CD4-positive, alpha-beta T cell (primary cell): ENCODE data around the gene MINDY3. TPM values are rescaled to one million over a fixed set of nuclear protein-coding genes. Genes with fewer than 3 reads are reported as not detected.

Source experiments
- ATAC-seq: fragments of 200-7000 bp; cut with Tn5 transposase; one replicate; pipeline ENCODE4 v1.10.0; 2022; ENCODE audit warnings: mild to moderate bottlenecking; ENCODE audit not compliant: poor library complexity
- CTCF ChIA-PET: fragments of 350-600 bp; sonication (Branson Sonifier 250); formaldehyde crosslinking; loops from one replicate; lab custom pipeline; 2021; ENCODE audit warnings: antibody characterized with exemption, inconsistent platforms; lab: Charles Lee
- POLR2A ChIA-PET: fragments of 350-600 bp; sonication (Branson Sonifier 250); formaldehyde crosslinking; loops from one replicate; lab custom pipeline; 2021; ENCODE audit warnings: antibody characterized with exemption, inconsistent platforms; lab: Charles Lee
- DNase-seq, 14 experiments: peaks; one replicate each; pipeline ENCODE4 v3.0.0-alpha.2; 2013 to 2020; ENCODE audit warnings: mixed read lengths in 2 of 14
- H3K27ac ChIP-seq, 2 donors: one replicate each; pipeline versions ENCODE4 v1.5.1 to v1.7.0; 2013; ENCODE audit warnings: low read length in 2 of 2, low read depth in 1 of 2, mild to moderate bottlenecking in 1 of 2
- H3K27me3 ChIP-seq, 2 experiments: 1 replicate in 1 of 2; 2 replicates in 1 of 2; pipeline versions ENCODE4 v1.6.1 to v1.7.0; 2013; ENCODE audit warnings: low read length in 2 of 2, control low read depth in 1 of 2, mild to moderate bottlenecking in 1 of 2, moderate library complexity in 1 of 2; ENCODE audit not compliant: insufficient read depth in 2 of 2, control insufficient read depth in 1 of 2
- H3K36me3 ChIP-seq: one replicate; pipeline ENCODE4 v1.6.1; 2013; ENCODE audit warnings: low read length, control low read depth; ENCODE audit not compliant: insufficient read depth
- H3K4me1 ChIP-seq: one replicate; pipeline ENCODE4 v1.6.1; 2013; ENCODE audit warnings: low read length, control low read depth; ENCODE audit not compliant: insufficient read depth
- H3K4me3 ChIP-seq: one replicate; pipeline ENCODE4 v1.5.1; 2013; ENCODE audit warnings: mild to moderate bottlenecking, low read length, moderate library complexity
- H3K9me3 ChIP-seq, 2 experiments: 1 replicate in 1 of 2; 2 replicates in 1 of 2; pipeline versions ENCODE4 v1.6.1 to v1.7.0; 2013; ENCODE audit warnings: low read length in 2 of 2, mild to moderate bottlenecking in 2 of 2, control low read depth in 1 of 2, moderate library complexity in 1 of 2; ENCODE audit not compliant: control insufficient read depth in 1 of 2, insufficient read depth in 1 of 2
- H3K27ac Mint-ChIP-seq: one replicate; pipeline ENCODE4 v1.8.0; 2020; ENCODE audit warnings: mixed read lengths
- H3K27me3 Mint-ChIP-seq: one replicate; pipeline ENCODE4 v1.8.0; 2021; ENCODE audit warnings: mixed read lengths
- H3K36me3 Mint-ChIP-seq: one replicate; pipeline ENCODE4 v1.8.0; 2021; ENCODE audit warnings: low read depth, mixed read lengths
- H3K4me1 Mint-ChIP-seq: one replicate; pipeline ENCODE4 v1.8.0; 2021; ENCODE audit warnings: low read depth, mixed read lengths
- H3K4me3 Mint-ChIP-seq: one replicate; pipeline ENCODE4 v1.8.0; 2020; ENCODE audit warnings: mild to moderate bottlenecking, mixed read lengths
- H3K9me3 Mint-ChIP-seq: one replicate; pipeline ENCODE4 v1.8.0; 2020; ENCODE audit warnings: mixed read lengths
- CTCF ChIP-seq: fragments of 200-600 bp; IDR thresholded peaks from one replicate; pipeline ENCODE4 v1.8.0; 2022; ENCODE audit warnings: antibody characterized with exemption, mild to moderate bottlenecking
- intact Hi-C, 2 experiments: fragments of 100-400 bp; cut with DNase I in 1 of 2; cut with micrococcal nuclease in 1 of 2; formaldehyde crosslinking; loops; one replicate each; pipeline versions ENCODE4 v1.15.1 to v1.9.0; 2023 to 2025; cut with DNase I, micrococcal nuclease
- total RNA-seq, 174 experiments: library from RNA in 2 of 174; stranded (reverse) in 2 of 174; gene quantifications; one replicate each; pipeline ENCODE4 v1.2.3 and lab custom pipeline; 2021 to 2026

MINDY3 gene
- total RNA-seq, 2 experiments from 2014 or later, result 39.8 to 40.6 TPM

GRCh38 chr10:15829495-15829894 lies 30.8 kb downstream of the MINDY3 start:
- H3K27me3 ChIP-seq, result no peaks in the 10 kb centered on the region
- no peaks in the 10 kb centered on the region for H3K9me3 ChIP-seq
- H3K27ac ChIP-seq, result no peak overlapping the region
- ATAC-seq (no peak), DNase-seq (no peak)
- Mint-ChIP-seq H3K27me3 (no peaks in the 10 kb centered on the region), H3K4me3 (no peak overlapping the region), H3K4me1 (peaks cover 7% of the 10 kb centered on the region), H3K9me3 (no peaks in the 10 kb centered on the region), H3K36me3 (peaks cover 85% of the 10 kb centered on the region), H3K27ac (no peak overlapping the region)
- H3K4me1 ChIP-seq, result peaks cover 5% of the 10 kb centered on the region
- peaks cover 40% of the 10 kb centered on the region for H3K36me3 ChIP-seq
- ChIA-PET POLR2A (no interaction called here), CTCF (interaction anchor here (1.0 kb wide), 1 partner anchor 9 kb away, joined by 4 read pairs; no protein-coding TSS in a partner anchor)
- intact Hi-C loops, result no loop called here
- no peak overlapping the region for H3K4me3 ChIP-seq
- TF ChIP-seq CTCF, result no peak

GRCh38 chr10:15824498-15824897 lies 35.8 kb downstream of the MINDY3 start:
- ChIA-PET POLR2A (no interaction called here), CTCF (no interaction called here)
- Mint-ChIP-seq H3K9me3 (no peaks in the 10 kb centered on the region), H3K36me3 (peaks cover 87% of the 10 kb centered on the region), H3K4me1 (no peaks in the 10 kb centered on the region), H3K27me3 (no peaks in the 10 kb centered on the region), H3K27ac (no peak overlapping the region), H3K4me3 (no peak overlapping the region)
- H3K27ac ChIP-seq, result no peak overlapping the region
- no peak for ATAC-seq
- peak in 2 of 14 experiments; percentile 8 to 10 for DNase-seq
- no peaks in the 10 kb centered on the region for H3K9me3 ChIP-seq
- intact Hi-C loops, result no loop called here
- H3K27me3 ChIP-seq, result no peaks in the 10 kb centered on the region
- peaks cover 60% of the 10 kb centered on the region for H3K36me3 ChIP-seq
- peak; percentile 35 for TF ChIP-seq CTCF
- H3K4me3 ChIP-seq, result no peak overlapping the region
- no peaks in the 10 kb centered on the region for H3K4me1 ChIP-seq

- Mint-ChIP-seq H3K9me3 (no peaks in the 10 kb centered on the region), H3K4me1 (no peaks in the 10 kb centered on the region), H3K36me3 (peaks cover 90% of the 10 kb centered on the region), H3K27me3 (no peaks in the 10 kb centered on the region), H3K27ac (no peak overlapping the region), H3K4me3 (no peak overlapping the region)
- no peak for TF ChIP-seq CTCF
- ChIA-PET POLR2A (no interaction called here), CTCF (no interaction called here)
- Histone ChIP-seq H3K27me3 (no peaks in the 10 kb centered on the region), H3K36me3 (peaks cover 54% of the 10 kb centered on the region), H3K27ac (no peak overlapping the region), H3K4me3 (no peak overlapping the region), H3K4me1 (no peaks in the 10 kb centered on the region), H3K9me3 (no peaks in the 10 kb centered on the region)
- DNase-seq (no peak), ATAC-seq (no peak)
- intact Hi-C loops, result no loop called here
Measured at GRCh38 chr10:15822131-15822530, 38.2 kb downstream of the MINDY3 start.
